ENCODE results near the gene PDCL2.

DNA sequence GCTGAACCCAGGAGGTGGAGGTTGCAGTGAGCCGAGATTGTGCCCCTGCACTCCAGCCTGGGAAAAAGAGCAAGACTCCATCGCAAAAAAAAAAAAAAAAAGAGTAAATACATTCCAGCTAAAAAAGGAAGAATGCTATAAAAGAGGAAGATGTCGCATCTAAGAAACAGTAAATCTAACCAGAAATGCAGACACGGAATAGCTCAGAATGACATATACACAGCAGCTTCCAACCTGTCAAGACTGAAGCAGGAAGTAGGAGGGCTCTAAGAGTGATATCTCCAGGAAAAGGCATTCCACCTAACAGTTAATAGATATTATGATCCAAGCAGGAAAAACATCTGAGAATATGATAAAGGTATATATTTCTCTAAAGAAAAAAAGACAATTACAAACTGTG is 61.4 kb downstream of the PDCL2 start:
- TF ChIP-seq, protein P1, sequence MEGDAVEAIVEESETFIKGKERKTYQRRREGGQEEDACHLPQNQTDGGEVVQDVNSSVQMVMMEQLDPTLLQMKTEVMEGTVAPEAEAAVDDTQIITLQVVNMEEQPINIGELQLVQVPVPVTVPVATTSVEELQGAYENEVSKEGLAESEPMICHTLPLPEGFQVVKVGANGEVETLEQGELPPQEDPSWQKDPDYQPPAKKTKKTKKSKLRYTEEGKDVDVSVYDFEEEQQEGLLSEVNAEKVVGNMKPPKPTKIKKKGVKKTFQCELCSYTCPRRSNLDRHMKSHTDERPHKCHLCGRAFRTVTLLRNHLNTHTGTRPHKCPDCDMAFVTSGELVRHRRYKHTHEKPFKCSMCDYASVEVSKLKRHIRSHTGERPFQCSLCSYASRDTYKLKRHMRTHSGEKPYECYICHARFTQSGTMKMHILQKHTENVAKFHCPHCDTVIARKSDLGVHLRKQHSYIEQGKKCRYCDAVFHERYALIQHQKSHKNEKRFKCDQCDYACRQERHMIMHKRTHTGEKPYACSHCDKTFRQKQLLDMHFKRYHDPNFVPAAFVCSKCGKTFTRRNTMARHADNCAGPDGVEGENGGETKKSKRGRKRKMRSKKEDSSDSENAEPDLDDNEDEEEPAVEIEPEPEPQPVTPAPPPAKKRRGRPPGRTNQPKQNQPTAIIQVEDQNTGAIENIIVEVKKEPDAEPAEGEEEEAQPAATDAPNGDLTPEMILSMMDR (IDR thresholded peaks at IDR 0.05; ENCODE audit: low read depth, low read length), result no peak
- TF ChIP-seq, protein P2, sequence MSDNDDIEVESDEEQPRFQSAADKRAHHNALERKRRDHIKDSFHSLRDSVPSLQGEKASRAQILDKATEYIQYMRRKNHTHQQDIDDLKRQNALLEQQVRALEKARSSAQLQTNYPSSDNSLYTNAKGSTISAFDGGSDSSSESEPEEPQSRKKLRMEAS (IDR thresholded peaks at IDR 0.05; ENCODE audit: low read depth, low read length), result no peak
- TF ChIP-seq POLR2A (IDR thresholded peaks at IDR 0.05; ENCODE audit: extremely low read depth, insufficient read length) (no peak), MYC (IDR thresholded peaks at IDR 0.05; ENCODE audit: low read depth, low read length) (no peak)

All from NB4 (cell line).